WI38 (cell line): ENCODE measurements around the gene DIP2C.

Experiments used
- H3K4me3 ChIP-seq: 2 replicates; pipeline ENCODE4 v1.5.1; 2011; ENCODE audit warnings: low read depth, mild to moderate bottlenecking, control low read depth, low read length
- CTCF ChIP-seq: IDR thresholded peaks from 2 replicates; pipeline ENCODE4 v1.5.1; 2012; ENCODE audit warnings: low read depth, mild to moderate bottlenecking, control low read depth, low read length

Gene DIP2C

GRCh38 chr10:360653-361052 is 328.8 kb downstream of the DIP2C start:
- no peak overlapping the region for H3K4me3 ChIP-seq
- no peak for TF ChIP-seq CTCF

GRCh38 chr10:359762-360161 is 329.7 kb downstream of the DIP2C start:
- H3K4me3 ChIP-seq, result no peak overlapping the region
- TF ChIP-seq CTCF, result no peak

- no peak for TF ChIP-seq CTCF
- H3K4me3 ChIP-seq, result no peak overlapping the region
Measured at GRCh38 chr10:359093-359492, 330.4 kb downstream of the DIP2C start.

GRCh38 chr10:357201-357950 is 332.1 kb downstream of the DIP2C start:
- no peak for TF ChIP-seq CTCF
- no peak overlapping the region for H3K4me3 ChIP-seq

- TF ChIP-seq CTCF, result no peak
- H3K4me3 ChIP-seq, result no peak overlapping the region
Measured at GRCh38 chr10:356452-356851, 333.0 kb downstream of the DIP2C start.

- TF ChIP-seq CTCF, result no peak
- no peak overlapping the region for H3K4me3 ChIP-seq
Measured at GRCh38 chr10:354901-355617, 334.4 kb downstream of the DIP2C start.
